Measurements from ENCODE around the gene CAMSAP3.

CAMSAP3 gene

GRCh38 chr19:7560255-7560654 lies 35.4 kb upstream of the CAMSAP3 start:
- DNase-seq (ENCODE audit: low read depth): no peak
- H3K4me3 ChIP-seq (ENCODE audit: low read depth, low read length): no peak overlapping the region
- no peak for TF ChIP-seq CTCF (IDR thresholded peaks at IDR 0.05; ENCODE audit: insufficient read depth, low read depth, low read length, missing control alignments)

GRCh38 chr19:7561325-7561724 lies 34.3 kb upstream of the CAMSAP3 start:
- DNase-seq (ENCODE audit: low read depth): no peak

GRCh38 chr19:7562646-7563393 lies 32.8 kb upstream of the CAMSAP3 start:
- no peak overlapping the region for H3K4me3 ChIP-seq (ENCODE audit: low read depth, low read length)
- TF ChIP-seq CTCF (IDR thresholded peaks at IDR 0.05; ENCODE audit: insufficient read depth, low read depth, low read length, missing control alignments): no peak
- no peak for DNase-seq (ENCODE audit: low read depth)

More at GRCh38 chr19:7561325-7561724, 34.3 kb upstream of the CAMSAP3 start:
- TF ChIP-seq CTCF (IDR thresholded peaks at IDR 0.05; ENCODE audit: insufficient read depth, low read depth, low read length, missing control alignments): no peak
- H3K4me3 ChIP-seq (ENCODE audit: low read depth, low read length): no peak overlapping the region

- H3K4me3 ChIP-seq (ENCODE audit: low read depth, low read length): no peak overlapping the region
- no peak for DNase-seq (ENCODE audit: low read depth)
- TF ChIP-seq CTCF (IDR thresholded peaks at IDR 0.05; ENCODE audit: insufficient read depth, low read depth, low read length, missing control alignments): no peak
These were observed 30.8 kb upstream of the CAMSAP3 start for GRCh38 chr19:7564866-7565265.

GRCh38 chr19:7565332-7565731 lies 30.3 kb upstream of the CAMSAP3 start:
- no peak for DNase-seq (ENCODE audit: low read depth)
- H3K4me3 ChIP-seq (ENCODE audit: low read depth, low read length): no peak overlapping the region
- TF ChIP-seq CTCF (IDR thresholded peaks at IDR 0.05; ENCODE audit: insufficient read depth, low read depth, low read length, missing control alignments): no peak

- no peak for TF ChIP-seq CTCF (IDR thresholded peaks at IDR 0.05; ENCODE audit: insufficient read depth, low read depth, low read length, missing control alignments)
- no peak overlapping the region for H3K4me3 ChIP-seq (ENCODE audit: low read depth, low read length)
- no peak for DNase-seq (ENCODE audit: low read depth)
These were observed 24.9 kb upstream of the CAMSAP3 start for GRCh38 chr19:7570761-7571160.

All from GM12865 (cell line).